Suprapubic skin (tissue), 4 donors: ENCODE results near the gene LRMDA. TPM values are rescaled to one million over a fixed set of nuclear protein-coding genes. Genes with fewer than 3 reads are reported as not detected.

Experiments used
- DNase-seq, 2 donors: peaks; one replicate each; pipeline ENCODE4 v3.0.0-alpha.2; 2019; ENCODE audit warnings: low spot score in 2 of 2
- H3K27ac ChIP-seq: fragments of 200-600 bp; sonication (generic); one replicate; pipeline ENCODE4 v1.5.1; 2019
- H3K27me3 ChIP-seq: fragments of 200-600 bp; sonication (generic); one replicate; pipeline ENCODE4 v1.5.1; 2019
- H3K36me3 ChIP-seq: fragments of 200-600 bp; sonication (generic); one replicate; pipeline ENCODE4 v1.5.1; 2019
- H3K4me1 ChIP-seq: fragments of 200-600 bp; sonication (generic); one replicate; pipeline ENCODE4 v1.5.1; 2019
- H3K4me3 ChIP-seq: fragments of 200-600 bp; sonication (generic); one replicate; pipeline ENCODE4 v1.5.1; 2019; ENCODE audit warnings: mild to moderate bottlenecking
- H3K9me3 ChIP-seq: fragments of 200-600 bp; sonication (generic); one replicate; pipeline ENCODE4 v1.5.1; 2019
- EP300 ChIP-seq: sonication (generic); formaldehyde crosslinking; IDR thresholded peaks from one replicate; pipeline ENCODE4 v1.6.1; 2017; ENCODE audit warnings: antibody characterized with exemption
- POLR2A ChIP-seq, 2 donors: fragments of 450-650 bp; IDR thresholded peaks; one replicate each; pipeline ENCODE4 v1.6.1; 2017; ENCODE audit warnings: antibody characterized with exemption in 2 of 2, mild to moderate bottlenecking in 2 of 2, moderate library complexity in 2 of 2
- POLR2AphosphoS5 ChIP-seq, 3 donors: sonication (generic); formaldehyde crosslinking; IDR thresholded peaks; one replicate each; pipeline ENCODE4 v1.6.1; 2017; ENCODE audit warnings: antibody characterized with exemption in 3 of 3
- WGBS: methylation state at CpG from one replicate; pipeline ENCODE4 v1.1.5; 2018; 5-methylcytosine and 5-hydroxymethylcytosine counted together
- total RNA-seq, 4 donors: library from RNA; depleted of rRNA; stranded (reverse); fragments of >200 nt; gene quantifications; one replicate each; pipeline ENCODE4 v1.1.0, GENCODE V29; 2016
- TF ChIP-seq, protein P1 (sequence below), 2 donors: fragments of 200-600 bp in 1 of 2; fragments of 450-650 bp in 1 of 2; sonication (generic) in 1 of 2; IDR thresholded peaks; one replicate each; pipeline ENCODE4 v1.5.1; 2016 to 2019; ENCODE audit warnings: antibody characterized with exemption in 2 of 2, mild to moderate bottlenecking in 1 of 2, moderate library complexity in 1 of 2

LRMDA gene
- total RNA-seq, 4 donors from 2014 or later, result 0.10 to 2.9 (median 1.9) TPM; not detected in 1

DNA sequence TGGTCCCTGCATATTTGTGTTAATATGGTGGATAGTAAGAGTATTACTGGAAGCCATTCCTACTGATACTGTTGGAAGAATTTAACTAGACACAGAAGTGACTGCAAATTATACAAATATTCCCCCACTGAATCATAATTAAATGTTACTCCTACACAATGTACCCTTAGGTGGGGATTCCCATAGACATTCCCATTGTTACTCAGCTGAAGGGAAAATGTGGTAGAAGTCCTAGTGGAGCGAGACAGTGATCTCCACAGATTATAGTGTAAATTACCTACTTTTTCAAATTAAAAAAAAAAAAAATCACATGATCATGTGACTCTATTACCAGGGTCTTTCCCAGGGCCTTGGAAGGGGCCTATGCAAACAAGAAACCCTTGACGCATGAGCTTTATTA, 611.8 kb downstream of the LRMDA start:
- Histone ChIP-seq H3K27ac (no peak overlapping the region), H3K9me3 (no peaks in the 10 kb centered on the region), H3K4me1 (no peaks in the 10 kb centered on the region), H3K36me3 (no peaks in the 10 kb centered on the region), H3K4me3 (no peak overlapping the region), H3K27me3 (no peaks in the 10 kb centered on the region)
- TF ChIP-seq, protein P1, sequence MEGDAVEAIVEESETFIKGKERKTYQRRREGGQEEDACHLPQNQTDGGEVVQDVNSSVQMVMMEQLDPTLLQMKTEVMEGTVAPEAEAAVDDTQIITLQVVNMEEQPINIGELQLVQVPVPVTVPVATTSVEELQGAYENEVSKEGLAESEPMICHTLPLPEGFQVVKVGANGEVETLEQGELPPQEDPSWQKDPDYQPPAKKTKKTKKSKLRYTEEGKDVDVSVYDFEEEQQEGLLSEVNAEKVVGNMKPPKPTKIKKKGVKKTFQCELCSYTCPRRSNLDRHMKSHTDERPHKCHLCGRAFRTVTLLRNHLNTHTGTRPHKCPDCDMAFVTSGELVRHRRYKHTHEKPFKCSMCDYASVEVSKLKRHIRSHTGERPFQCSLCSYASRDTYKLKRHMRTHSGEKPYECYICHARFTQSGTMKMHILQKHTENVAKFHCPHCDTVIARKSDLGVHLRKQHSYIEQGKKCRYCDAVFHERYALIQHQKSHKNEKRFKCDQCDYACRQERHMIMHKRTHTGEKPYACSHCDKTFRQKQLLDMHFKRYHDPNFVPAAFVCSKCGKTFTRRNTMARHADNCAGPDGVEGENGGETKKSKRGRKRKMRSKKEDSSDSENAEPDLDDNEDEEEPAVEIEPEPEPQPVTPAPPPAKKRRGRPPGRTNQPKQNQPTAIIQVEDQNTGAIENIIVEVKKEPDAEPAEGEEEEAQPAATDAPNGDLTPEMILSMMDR (IDR thresholded peaks at IDR 0.05), result no peak
- TF ChIP-seq POLR2AphosphoS5 (IDR thresholded peaks at IDR 0.05) (no peak), POLR2A (IDR thresholded peaks at IDR 0.05) (no peak), EP300 (no peak)
- WGBS, result 91% methylated on average over 2 of the region's 2 CpGs
- DNase-seq, result no peak

DNA sequence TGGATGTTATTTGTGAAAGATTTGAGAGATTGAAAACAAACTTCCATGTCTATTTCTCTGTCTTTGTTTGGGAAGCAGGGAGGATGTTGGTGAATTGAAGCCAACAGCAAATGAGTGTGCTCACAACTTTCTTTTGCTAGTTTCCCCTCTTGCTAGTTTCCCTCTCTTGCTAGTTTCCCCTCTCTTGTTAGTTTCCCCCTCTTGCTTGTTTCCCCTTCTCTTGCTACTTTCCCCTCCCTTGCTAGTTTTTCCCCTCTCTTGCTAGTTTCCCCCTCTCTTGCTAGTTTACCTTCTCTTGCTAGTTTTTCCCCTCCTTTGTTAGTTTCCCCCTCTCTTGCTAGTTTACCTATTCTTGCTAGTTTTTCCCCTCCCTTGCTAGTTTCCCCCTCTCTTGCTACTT, 613.3 kb downstream of the LRMDA start:
- DNase-seq, result no peak
- H3K4me3 ChIP-seq, result no peak overlapping the region
- H3K36me3 ChIP-seq, result no peaks in the 10 kb centered on the region
- H3K9me3 ChIP-seq, result no peaks in the 10 kb centered on the region
- H3K27ac ChIP-seq, result no peak overlapping the region
- H3K4me1 ChIP-seq, result no peaks in the 10 kb centered on the region
- H3K27me3 ChIP-seq, result no peaks in the 10 kb centered on the region
- TF ChIP-seq EP300 (no peak), POLR2A (IDR thresholded peaks at IDR 0.05) (no peak), POLR2AphosphoS5 (IDR thresholded peaks at IDR 0.05) (no peak)
- TF ChIP-seq, protein P1 (IDR thresholded peaks at IDR 0.05), result no peak

DNA sequence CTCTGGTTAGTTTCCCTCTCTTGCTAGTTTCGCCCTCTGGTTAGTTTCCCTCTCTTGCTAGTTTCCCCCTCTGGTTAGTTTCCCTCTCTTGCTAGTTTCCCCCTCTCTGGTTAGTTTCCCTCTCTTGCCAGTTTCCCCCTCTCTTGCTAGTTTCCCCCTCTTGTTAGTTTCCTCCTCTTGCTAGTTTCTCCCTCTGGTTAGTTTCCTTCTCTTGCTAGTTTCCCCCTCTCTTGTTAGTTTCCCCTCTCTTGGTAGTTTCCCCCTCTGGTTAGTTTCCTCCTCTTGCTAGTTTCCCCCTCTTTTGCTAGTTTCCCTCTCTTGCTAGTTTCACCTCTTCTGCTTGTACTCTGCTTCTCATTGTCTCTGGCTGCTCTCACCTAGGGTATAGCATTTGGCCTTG, 613.8 kb downstream of the LRMDA start:
- H3K27ac ChIP-seq, result no peak overlapping the region
- no peak for DNase-seq
- 93% methylated on average over 1 of the region's 1 CpG for WGBS
- no peaks in the 10 kb centered on the region for H3K9me3 ChIP-seq
- H3K4me3 ChIP-seq, result no peak overlapping the region
- no peaks in the 10 kb centered on the region for H3K36me3 ChIP-seq
- no peak for TF ChIP-seq EP300
- TF ChIP-seq, protein P1 (IDR thresholded peaks at IDR 0.05), result no peak
- TF ChIP-seq POLR2AphosphoS5 (IDR thresholded peaks at IDR 0.05), result no peak
- no peak for TF ChIP-seq POLR2A (IDR thresholded peaks at IDR 0.05)
- H3K27me3 ChIP-seq, result no peaks in the 10 kb centered on the region
- H3K4me1 ChIP-seq, result no peaks in the 10 kb centered on the region

DNA sequence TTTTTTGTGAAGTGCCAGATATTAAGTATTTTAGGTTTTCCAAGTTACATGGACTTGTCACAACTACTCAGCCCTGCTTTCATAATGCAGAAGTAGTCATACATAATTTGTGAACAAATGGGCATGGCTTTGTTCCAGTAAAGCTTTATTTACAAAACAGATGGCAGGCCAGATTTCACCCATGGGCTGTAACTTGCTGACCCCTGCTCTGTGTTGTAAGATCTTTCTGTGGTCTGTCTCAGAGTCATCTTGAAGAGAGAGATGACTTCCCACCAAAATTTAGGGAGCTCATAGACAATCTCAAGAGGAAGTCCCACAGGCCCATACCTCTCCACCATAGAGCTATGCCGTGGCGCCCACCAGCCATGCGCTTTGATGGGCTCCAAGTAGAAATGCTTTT, 616.1 kb downstream of the LRMDA start:
- TF ChIP-seq POLR2AphosphoS5 (IDR thresholded peaks at IDR 0.05) (no peak), POLR2A (IDR thresholded peaks at IDR 0.05) (no peak), EP300 (no peak)
- TF ChIP-seq, protein P1 (IDR thresholded peaks at IDR 0.05), result no peak
- 92% methylated on average over 3 of the region's 3 CpGs for WGBS
- Histone ChIP-seq H3K9me3 (no peaks in the 10 kb centered on the region), H3K27me3 (no peaks in the 10 kb centered on the region), H3K4me3 (no peak overlapping the region), H3K27ac (no peak overlapping the region), H3K4me1 (no peaks in the 10 kb centered on the region), H3K36me3 (no peaks in the 10 kb centered on the region)
- no peak for DNase-seq

DNA sequence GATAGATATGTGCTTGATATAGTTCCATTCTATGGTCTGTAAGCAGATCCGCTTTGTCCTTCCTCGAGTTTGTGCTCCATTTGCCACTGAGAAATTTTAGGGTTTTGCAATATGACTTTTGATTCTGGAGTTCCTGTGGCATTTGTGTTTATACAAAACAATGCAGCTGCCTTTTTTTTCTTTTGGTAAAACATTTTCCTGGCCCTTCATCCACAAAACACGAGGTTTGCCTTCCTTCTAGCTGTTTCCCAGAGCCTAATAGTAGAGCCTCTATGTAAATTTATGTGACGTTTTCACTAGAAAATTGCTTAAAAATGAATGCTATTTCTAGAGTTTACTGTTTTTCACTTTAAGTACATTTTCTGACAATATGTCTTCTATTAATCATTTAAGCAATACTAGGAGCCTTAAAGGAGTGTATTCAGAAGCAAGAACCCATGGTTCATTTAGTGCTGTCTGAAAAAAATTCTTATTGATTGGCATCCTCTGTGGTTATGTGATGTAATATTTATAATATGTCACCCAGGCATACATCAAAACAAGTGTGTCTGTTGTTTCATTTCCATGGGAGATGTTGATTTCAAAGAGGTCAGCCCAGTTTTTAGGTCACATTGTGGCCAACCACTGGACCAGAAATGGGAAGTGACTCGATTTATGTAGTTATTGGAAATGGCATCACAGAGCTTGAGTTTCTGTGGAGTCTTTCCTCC, 618.3 kb downstream of the LRMDA start:
- WGBS, result 78% methylated on average over 5 of the region's 5 CpGs
- TF ChIP-seq, protein P1 (IDR thresholded peaks at IDR 0.05), result no peak
- no peak for TF ChIP-seq EP300
- no peak for TF ChIP-seq POLR2A (IDR thresholded peaks at IDR 0.05)
- TF ChIP-seq POLR2AphosphoS5 (IDR thresholded peaks at IDR 0.05), result no peak
- no peak overlapping the region for H3K4me3 ChIP-seq
- H3K9me3 ChIP-seq, result no peaks in the 10 kb centered on the region
- no peak for DNase-seq
- no peaks in the 10 kb centered on the region for H3K27me3 ChIP-seq
- no peak overlapping the region for H3K27ac ChIP-seq
- no peaks in the 10 kb centered on the region for H3K4me1 ChIP-seq
- no peaks in the 10 kb centered on the region for H3K36me3 ChIP-seq
